SK-N-MC (cell line): ENCODE data around the gene QPCT.

Source experiments
- EZH2 ChIP-seq: fragments of 200-600 bp; sonication (generic); IDR thresholded peaks from one replicate; pipeline ENCODE4 v1.6.1; 2017; ENCODE audit warnings: antibody characterized with exemption
- POLR2AphosphoS5 ChIP-seq: IDR thresholded peaks from 2 replicates; pipeline ENCODE4 v1.6.1; 2012; ENCODE audit warnings: mild to moderate bottlenecking, low read depth, low read length, borderline replicate concordance

GRCh38 chr2:37361216-37361815 is 16.9 kb downstream of the QPCT start:
- TF ChIP-seq POLR2AphosphoS5 (no peak), EZH2 (no peak)
